ENCODE measurements around the gene FZD8. TPM values are rescaled to one million over a fixed set of nuclear protein-coding genes. Genes with fewer than 3 reads are reported as not detected.
"Not testable (repeated sequence)": the region's sequence is repeated elsewhere in the genome, so short reads cannot be mapped to it uniquely, and the experiment has no call there.

Gene FZD8, protein sequence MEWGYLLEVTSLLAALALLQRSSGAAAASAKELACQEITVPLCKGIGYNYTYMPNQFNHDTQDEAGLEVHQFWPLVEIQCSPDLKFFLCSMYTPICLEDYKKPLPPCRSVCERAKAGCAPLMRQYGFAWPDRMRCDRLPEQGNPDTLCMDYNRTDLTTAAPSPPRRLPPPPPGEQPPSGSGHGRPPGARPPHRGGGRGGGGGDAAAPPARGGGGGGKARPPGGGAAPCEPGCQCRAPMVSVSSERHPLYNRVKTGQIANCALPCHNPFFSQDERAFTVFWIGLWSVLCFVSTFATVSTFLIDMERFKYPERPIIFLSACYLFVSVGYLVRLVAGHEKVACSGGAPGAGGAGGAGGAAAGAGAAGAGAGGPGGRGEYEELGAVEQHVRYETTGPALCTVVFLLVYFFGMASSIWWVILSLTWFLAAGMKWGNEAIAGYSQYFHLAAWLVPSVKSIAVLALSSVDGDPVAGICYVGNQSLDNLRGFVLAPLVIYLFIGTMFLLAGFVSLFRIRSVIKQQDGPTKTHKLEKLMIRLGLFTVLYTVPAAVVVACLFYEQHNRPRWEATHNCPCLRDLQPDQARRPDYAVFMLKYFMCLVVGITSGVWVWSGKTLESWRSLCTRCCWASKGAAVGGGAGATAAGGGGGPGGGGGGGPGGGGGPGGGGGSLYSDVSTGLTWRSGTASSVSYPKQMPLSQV
- polyA plus RNA-seq (ENCODE audit: insufficient read length in 4 of 4), result 10 to 100 TPM; 10.3 to 21.1 (median 13.8) TPM

DNA sequence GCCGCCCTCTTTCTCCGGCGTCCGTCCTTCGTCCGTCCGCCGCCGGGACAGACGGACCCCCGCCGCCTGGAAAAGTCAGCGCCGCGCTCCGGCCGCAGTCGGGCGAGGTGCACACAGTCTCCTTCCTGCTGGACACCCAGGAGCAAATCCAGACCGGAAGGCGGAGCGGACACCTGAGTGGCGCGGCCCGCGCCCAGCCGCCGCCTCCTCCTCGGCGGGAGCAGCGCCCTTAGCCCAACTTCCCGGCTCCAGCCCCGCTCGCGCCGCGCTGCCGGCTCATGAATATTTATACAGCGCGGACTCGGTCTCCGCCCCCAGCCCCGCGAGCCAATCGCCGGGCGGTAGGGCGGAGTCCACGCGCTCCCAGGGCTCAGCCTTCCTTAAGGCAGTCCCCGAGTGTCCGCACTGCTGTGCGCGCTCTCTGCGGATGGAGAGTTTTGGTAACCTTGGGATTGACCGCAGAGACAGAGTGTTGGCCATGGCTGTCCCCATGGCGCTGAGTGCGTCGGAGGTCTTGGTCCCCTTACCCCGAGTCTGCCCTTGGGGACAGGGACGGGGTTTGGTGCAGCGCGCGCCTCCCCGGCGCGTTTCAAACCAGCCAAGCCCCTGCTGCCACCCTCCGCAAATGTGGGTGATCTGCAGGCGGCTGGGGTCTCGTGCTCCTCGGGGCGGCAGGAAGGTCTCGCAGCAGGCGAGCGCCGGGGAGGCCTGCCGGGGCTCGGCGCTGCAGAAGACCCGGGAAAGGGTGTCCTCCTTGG, at the start of gene FZD8:
Gene FZD8, minus strand, starts transcription at position 262 of the 758 bp plus-strand sequence. CDS start 867 bp downstream, outside the sequence.
- DNase-seq (ENCODE audit: low read depth in 4 of 4, low spot score in 2 of 4), result peak in 3 of 4 donors; percentile 81 to 89 (median 87)

DNA sequence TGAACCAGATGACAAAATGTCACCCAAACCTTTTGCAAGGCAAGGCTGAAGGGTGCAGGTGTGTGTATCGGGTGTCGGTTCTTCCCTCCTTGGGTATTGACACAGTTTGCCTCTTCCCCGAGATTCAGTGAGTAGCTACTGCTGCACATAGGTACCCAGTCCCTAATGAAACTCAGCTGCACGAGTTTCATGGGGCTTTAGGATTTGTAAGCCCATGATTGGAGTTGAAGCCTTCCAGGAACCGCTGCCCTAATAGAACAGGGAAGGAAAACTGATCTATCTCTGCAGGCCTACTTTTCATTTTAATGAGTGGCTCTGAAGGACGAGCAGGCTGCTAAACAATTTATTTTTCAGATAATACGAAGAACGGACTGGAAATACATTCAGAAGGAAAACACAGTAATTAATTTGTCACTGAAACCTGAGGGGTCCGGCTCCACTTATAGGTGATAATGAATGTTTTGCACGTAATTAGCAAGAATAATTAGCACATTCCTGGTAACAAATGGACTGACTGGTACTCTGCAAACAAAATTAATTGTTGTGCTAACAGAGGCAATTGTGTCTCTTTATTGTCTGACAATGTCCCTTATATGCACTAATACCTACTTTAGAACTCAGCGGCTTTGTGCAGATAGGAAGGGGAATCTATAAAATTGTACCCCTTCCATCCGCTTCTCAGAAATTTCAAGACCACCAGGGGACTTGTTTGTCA, 49.6 kb upstream of the FZD8 start:
- no peak for DNase-seq (ENCODE audit: low read depth in 4 of 4, low spot score in 2 of 4)

GRCh38 chr10:35690534-35690933, 48.4 kb upstream of the FZD8 start:
- DNase-seq (ENCODE audit: low read depth in 4 of 4, low spot score in 2 of 4), result no peak

DNA sequence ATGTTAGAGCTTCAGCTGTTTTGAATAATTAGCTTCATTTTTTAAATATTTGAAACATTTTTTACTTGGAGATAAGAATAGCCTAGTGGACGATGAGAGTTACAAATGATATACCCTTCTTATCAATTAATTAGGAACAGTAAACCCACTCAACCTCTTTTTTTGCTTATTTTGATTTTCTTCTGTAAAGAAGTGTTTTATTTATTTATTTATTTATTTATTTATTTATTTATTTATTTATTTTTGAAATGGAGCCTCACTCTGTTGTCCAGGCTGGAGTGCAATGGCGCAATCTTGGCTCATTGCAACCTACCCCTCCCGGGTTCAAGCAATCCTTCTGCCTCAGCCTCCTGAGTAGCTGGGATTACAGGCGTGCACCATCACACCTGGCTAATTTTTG, 43.8 kb upstream of the FZD8 start:
- not testable (repeated sequence) for DNase-seq (ENCODE audit: low read depth in 4 of 4, low spot score in 2 of 4)

GRCh38 chr10:35685402-35685801, 43.3 kb upstream of the FZD8 start:
- DNase-seq (ENCODE audit: low read depth in 4 of 4, low spot score in 2 of 4), result no peak

- DNase-seq (ENCODE audit: low read depth in 4 of 4, low spot score in 2 of 4), result no peak
Measured at GRCh38 chr10:35684586-35684985, 42.5 kb upstream of the FZD8 start.

- no peak for DNase-seq (ENCODE audit: low read depth in 4 of 4, low spot score in 2 of 4)
Measured at GRCh38 chr10:35675846-35676245, 33.8 kb upstream of the FZD8 start.

DNA sequence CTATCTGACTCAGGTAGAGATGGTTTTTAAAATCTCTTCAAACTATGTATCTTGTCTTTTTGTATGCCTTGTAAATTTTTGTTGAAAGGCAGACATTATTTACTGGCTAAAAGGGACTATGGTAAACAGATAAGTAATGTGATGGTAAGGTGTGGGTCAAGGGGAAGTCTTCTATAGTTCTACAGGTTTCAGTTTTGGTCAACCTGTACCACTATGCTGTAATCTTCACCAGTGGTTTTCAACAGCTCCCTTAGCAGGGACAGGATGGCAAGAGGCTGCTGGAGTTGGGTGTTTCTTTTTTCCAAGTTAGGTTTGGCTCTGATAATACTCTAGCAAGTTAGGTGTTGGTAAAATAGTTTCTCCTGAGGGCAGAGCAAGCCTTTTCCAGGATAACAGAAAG, 32.7 kb upstream of the FZD8 start:
- DNase-seq (ENCODE audit: low read depth in 4 of 4, low spot score in 2 of 4), result no peak

GRCh38 chr10:35668865-35669650, 27.0 kb upstream of the FZD8 start:
- DNase-seq (ENCODE audit: low read depth in 4 of 4, low spot score in 2 of 4), result no peak

DNA sequence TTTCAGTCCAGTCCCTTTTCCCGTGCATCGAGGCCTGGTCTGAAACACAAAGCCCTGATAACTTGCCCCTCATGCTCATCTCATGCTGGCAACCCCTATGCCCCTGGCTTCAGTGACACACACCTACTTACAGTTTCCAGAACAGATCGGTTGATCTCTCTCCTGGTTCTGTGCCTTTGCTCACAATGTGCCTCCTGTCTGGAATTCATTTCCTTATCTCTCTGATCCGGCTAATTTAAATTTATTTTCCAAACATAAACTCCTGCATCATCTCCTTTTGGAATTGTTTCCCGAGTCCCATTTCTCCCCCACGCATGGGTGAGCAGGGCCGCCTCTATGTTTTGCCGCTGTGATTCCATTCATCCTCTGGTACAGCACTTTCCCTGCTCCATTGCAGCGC, 25.9 kb upstream of the FZD8 start:
- DNase-seq (ENCODE audit: low read depth in 4 of 4, low spot score in 2 of 4), result no peak

DNA sequence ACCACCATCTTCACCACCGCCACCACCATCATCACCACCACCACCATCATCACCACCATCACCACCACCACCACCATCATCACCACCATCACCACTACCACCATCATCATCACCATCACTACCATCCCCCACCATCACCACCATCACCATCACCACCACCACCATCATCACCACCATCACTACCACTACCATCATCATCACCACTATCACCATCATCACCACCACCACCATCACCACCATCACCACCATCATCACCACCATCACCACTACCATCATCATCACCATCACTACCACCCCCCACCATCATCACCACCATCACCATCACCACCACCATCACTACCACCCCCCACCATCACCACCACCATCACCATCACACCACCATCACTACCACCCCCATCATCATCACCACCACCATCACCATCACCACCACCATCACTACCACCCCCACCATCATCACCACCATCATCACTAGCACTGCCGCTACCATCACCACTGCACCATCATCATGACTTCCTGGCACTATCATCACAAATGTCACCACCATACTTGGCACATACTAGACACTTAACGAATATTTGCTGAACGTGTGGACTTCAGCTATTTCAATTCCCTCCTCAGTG, 25.3 kb upstream of the FZD8 start:
- DNase-seq (ENCODE audit: low read depth in 4 of 4, low spot score in 2 of 4), result no peak

- DNase-seq (ENCODE audit: low read depth in 4 of 4, low spot score in 2 of 4), result no peak
Measured at GRCh38 chr10:35661236-35661635, 19.1 kb upstream of the FZD8 start.

DNA sequence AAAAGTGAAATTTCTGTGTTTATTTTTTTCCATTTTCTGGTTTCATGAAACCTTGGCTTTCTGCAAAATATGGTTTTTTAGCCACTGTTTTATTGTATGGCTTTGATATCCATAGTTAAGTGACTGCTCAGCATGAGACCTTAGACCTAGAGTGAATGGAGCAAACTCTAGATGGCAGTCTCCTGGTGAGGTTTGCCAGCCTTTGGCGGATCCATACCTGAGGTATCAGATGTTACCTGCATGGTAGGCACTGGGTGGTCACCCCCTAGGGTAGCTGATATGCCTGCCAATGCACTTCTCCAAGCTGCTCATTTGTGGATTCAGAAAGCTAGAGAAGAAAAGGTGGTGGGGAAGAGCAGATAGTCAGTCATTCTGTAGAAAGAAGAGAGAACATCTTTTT, 17.4 kb upstream of the FZD8 start:
- no peak for DNase-seq (ENCODE audit: low read depth in 4 of 4, low spot score in 2 of 4)

DNA sequence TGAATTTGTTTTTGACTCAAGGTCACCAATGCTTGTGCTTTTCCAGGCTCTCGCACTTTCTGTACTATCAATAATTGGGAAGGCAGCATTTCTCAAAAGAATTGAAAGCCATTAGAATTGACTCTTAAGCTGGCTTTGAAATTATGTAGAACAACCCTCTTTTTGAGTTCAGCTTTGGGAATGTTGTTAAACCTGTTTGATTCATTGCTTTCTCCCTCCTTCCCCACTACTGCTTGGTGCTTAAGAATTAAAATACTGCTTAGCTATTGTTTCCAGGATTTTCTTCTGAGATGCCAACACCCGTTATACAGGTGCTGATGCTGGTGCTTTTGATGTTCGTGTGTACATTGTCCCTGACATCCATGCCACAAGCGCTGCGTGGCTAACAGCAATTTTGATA, 15.5 kb upstream of the FZD8 start:
- no peak for DNase-seq (ENCODE audit: low read depth in 4 of 4, low spot score in 2 of 4)

DNA sequence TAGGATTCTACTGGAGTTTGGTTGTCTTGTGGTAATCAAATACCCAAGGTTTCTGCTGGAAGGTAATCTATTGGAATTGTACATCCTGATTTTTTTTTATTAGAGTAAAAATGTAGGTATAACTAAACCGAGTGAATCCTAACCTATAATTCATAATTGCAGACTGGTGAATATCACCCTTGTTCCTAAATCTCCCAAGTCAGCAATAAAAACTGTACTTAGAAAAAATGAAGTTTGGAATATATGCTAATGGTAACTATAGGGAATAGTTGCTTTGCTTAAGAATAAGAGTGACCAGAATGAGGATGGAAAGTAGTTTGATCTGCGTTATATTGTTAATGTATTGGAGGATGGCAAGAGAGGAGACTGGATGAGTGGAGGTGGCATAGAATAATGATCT, 10.7 kb upstream of the FZD8 start:
- no peak for DNase-seq (ENCODE audit: low read depth in 4 of 4, low spot score in 2 of 4)

DNA sequence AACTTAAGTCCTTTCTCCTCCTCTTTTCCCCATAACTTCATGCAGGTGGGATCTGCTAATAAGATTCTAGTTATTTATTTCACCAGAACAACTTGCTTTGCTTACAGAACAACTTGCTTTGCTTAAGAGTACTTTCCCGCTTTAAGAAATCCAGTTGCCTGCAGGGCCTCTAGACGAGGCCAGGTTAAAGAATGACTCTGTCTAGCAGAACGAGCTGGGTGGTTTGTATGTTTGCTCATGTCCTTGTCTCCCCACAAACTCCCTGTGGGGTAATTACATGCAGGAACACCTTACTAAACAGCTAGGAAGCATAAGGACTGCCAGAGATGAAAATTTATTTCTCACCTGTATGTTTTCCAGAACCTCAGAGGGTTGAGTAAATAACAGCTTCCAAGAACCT, 8.8 kb upstream of the FZD8 start:
- DNase-seq (ENCODE audit: low read depth in 4 of 4, low spot score in 2 of 4), result no peak

- no peak for DNase-seq (ENCODE audit: low read depth in 4 of 4, low spot score in 2 of 4)
Measured at GRCh38 chr10:35644050-35644950, 2.2 kb upstream of the FZD8 start.

Measured in left renal cortex interstitium (tissue), 4 donors.